Measurements from ENCODE around the gene SNAP47.

Gene SNAP47

DNA sequence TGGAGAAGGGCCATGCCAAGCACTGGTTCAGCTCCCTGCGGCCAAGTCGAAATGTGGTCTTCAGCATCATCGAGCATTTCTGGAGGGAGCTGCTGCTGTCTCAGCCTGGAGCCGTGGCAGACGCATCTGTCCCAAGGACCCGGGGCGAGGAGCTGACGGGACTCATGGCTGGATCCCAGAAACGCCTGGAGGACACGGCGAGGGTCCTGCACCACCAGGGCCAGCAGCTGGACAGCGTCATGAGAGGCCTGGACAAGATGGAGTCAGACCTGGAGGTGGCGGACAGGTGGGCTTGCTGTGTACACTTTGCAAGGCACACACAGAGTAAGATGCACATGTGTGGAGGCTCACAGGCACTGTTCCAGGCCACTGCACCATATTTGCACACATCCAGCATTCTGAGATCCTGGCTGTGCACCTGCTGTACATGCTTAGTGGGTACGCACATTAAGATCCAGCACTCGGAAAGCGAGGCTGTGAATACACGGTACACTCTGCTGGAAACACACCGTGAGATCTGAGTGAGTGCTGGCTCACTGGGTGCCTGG lies 12.8 kb downstream of the SNAP47 start:
- Histone ChIP-seq H3K9me3 (ENCODE audit: insufficient read depth, low read length) (no peaks in the 10 kb centered on the region), H3K4me3 (ENCODE audit: insufficient read depth, low read length, poor library complexity, severe bottlenecking) (no peak overlapping the region), H2AFZ (ENCODE audit: low read depth, low read length, severe bottlenecking) (no peak overlapping the region), H3K36me3 (ENCODE audit: low read length) (no peaks in the 10 kb centered on the region), H3K9me2 (replicated peaks; ENCODE audit: insufficient read depth, low read length) (no peaks in the 10 kb centered on the region), H3K4me2 (ENCODE audit: low read depth, low read length, poor library complexity, severe bottlenecking) (no peak overlapping the region), H3K9ac (ENCODE audit: low read length) (no peak overlapping the region), H3K27ac (ENCODE audit: low read depth, low read length) (no peak overlapping the region), H4K20me1 (ENCODE audit: low read depth, low read length) (no peaks in the 10 kb centered on the region), H3F3A (ENCODE audit: insufficient read depth) (no peaks in the 10 kb centered on the region), H3K27me3 (ENCODE audit: low read length) (no peaks in the 10 kb centered on the region), H3K79me2 (ENCODE audit: insufficient read depth, low read length) (peaks cover 17% of the 10 kb centered on the region)
- TF ChIP-seq EZH2phosphoT487 (conservative IDR thresholded peaks at IDR 0.05; ENCODE audit: low read length), result no peak
- TF ChIP-seq, protein P1, sequence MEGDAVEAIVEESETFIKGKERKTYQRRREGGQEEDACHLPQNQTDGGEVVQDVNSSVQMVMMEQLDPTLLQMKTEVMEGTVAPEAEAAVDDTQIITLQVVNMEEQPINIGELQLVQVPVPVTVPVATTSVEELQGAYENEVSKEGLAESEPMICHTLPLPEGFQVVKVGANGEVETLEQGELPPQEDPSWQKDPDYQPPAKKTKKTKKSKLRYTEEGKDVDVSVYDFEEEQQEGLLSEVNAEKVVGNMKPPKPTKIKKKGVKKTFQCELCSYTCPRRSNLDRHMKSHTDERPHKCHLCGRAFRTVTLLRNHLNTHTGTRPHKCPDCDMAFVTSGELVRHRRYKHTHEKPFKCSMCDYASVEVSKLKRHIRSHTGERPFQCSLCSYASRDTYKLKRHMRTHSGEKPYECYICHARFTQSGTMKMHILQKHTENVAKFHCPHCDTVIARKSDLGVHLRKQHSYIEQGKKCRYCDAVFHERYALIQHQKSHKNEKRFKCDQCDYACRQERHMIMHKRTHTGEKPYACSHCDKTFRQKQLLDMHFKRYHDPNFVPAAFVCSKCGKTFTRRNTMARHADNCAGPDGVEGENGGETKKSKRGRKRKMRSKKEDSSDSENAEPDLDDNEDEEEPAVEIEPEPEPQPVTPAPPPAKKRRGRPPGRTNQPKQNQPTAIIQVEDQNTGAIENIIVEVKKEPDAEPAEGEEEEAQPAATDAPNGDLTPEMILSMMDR (IDR thresholded peaks at IDR 0.05; ENCODE audit: insufficient read depth, low read length, poor library complexity, severe bottlenecking), result no peak

DNA sequence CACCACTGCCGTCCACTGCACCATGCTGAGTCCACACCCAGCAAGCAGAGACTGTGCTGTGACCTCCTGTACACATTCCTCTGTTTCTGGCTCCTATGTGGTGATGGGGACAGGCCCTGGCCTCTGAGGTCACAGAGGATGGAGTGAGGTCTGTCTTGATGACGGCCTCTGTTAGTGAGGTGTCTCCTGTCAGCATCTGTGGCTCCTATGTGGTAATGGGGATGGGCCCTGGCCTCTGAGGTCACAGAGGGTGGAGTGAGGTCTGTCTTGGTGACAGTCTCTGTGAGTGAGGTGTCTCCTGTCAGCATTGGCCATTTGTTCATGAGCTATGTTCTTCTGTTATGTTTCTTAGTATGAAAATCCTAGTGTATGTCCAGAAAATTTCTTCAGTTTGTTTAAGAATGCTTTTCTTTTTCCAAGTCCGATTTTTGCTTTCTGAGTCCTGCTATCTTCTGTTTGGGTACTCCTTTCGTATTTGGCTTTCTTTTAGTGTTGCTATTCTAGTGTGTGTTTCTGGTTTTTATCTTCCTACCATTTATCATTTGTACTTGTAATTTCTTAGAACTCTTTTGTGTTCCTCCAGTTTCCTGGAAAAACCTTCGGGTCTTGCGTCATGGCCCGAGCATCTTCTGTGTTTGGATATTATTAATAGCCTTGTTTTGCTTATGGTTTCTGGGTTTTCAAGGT lies 13.4 kb downstream of the SNAP47 start:
- no peak overlapping the region for H3K4me3 ChIP-seq (ENCODE audit: insufficient read depth, low read length, poor library complexity, severe bottlenecking)
- no peaks in the 10 kb centered on the region for H4K20me1 ChIP-seq (ENCODE audit: low read depth, low read length)
- H3K9ac ChIP-seq (ENCODE audit: low read length), result no peak overlapping the region
- no peaks in the 10 kb centered on the region for H3K27me3 ChIP-seq (ENCODE audit: low read length)
- no peak overlapping the region for H3K27ac ChIP-seq (ENCODE audit: low read depth, low read length)
- no peaks in the 10 kb centered on the region for H3K36me3 ChIP-seq (ENCODE audit: low read length)
- H3F3A ChIP-seq (ENCODE audit: insufficient read depth), result no peaks in the 10 kb centered on the region
- H3K4me2 ChIP-seq (ENCODE audit: low read depth, low read length, poor library complexity, severe bottlenecking), result no peak overlapping the region
- no peak overlapping the region for H2AFZ ChIP-seq (ENCODE audit: low read depth, low read length, severe bottlenecking)
- no peaks in the 10 kb centered on the region for H3K9me2 ChIP-seq (replicated peaks; ENCODE audit: insufficient read depth, low read length)
- H3K9me3 ChIP-seq (ENCODE audit: insufficient read depth, low read length), result no peaks in the 10 kb centered on the region
- H3K79me2 ChIP-seq (ENCODE audit: insufficient read depth, low read length), result peaks cover 14% of the 10 kb centered on the region
- TF ChIP-seq, protein P1 (IDR thresholded peaks at IDR 0.05; ENCODE audit: insufficient read depth, low read length, poor library complexity, severe bottlenecking), result no peak
- no peak for TF ChIP-seq EZH2phosphoT487 (conservative IDR thresholded peaks at IDR 0.05; ENCODE audit: low read length)

DNA sequence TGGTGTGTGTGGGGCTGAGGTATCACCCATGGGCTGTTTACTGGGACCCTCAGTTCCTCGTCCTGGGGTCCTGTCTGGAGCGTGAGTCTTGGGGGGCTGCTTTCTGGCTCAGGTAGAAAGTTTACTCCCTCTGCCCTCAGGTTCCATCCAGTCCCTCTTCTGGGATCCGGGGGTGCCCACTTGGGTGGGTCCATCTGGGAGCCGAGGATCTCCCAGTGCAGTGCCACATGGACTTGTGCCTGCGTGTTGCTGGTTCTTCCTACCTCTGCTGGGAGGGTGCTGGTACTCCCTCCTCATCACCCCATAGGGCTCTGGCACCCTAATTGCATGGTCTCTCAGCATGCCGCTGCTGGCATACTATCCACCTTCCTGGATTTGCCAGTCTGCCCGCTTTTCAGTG lies 14.0 kb downstream of the SNAP47 start:
- no peaks in the 10 kb centered on the region for H4K20me1 ChIP-seq (ENCODE audit: low read depth, low read length)
- H3K27ac ChIP-seq (ENCODE audit: low read depth, low read length), result no peak overlapping the region
- TF ChIP-seq EZH2phosphoT487 (conservative IDR thresholded peaks at IDR 0.05; ENCODE audit: low read length), result no peak
- TF ChIP-seq, protein P1 (IDR thresholded peaks at IDR 0.05; ENCODE audit: insufficient read depth, low read length, poor library complexity, severe bottlenecking), result no peak
- no peak overlapping the region for H2AFZ ChIP-seq (ENCODE audit: low read depth, low read length, severe bottlenecking)
- H3K36me3 ChIP-seq (ENCODE audit: low read length), result no peaks in the 10 kb centered on the region
- no peak overlapping the region for H3K4me3 ChIP-seq (ENCODE audit: insufficient read depth, low read length, poor library complexity, severe bottlenecking)
- no peak overlapping the region for H3K4me2 ChIP-seq (ENCODE audit: low read depth, low read length, poor library complexity, severe bottlenecking)
- no peaks in the 10 kb centered on the region for H3K27me3 ChIP-seq (ENCODE audit: low read length)
- H3K9me3 ChIP-seq (ENCODE audit: insufficient read depth, low read length), result no peaks in the 10 kb centered on the region
- no peak overlapping the region for H3K9ac ChIP-seq (ENCODE audit: low read length)
- H3K9me2 ChIP-seq (replicated peaks; ENCODE audit: insufficient read depth, low read length), result no peaks in the 10 kb centered on the region
- H3K79me2 ChIP-seq (ENCODE audit: insufficient read depth, low read length), result peaks cover 9% of the 10 kb centered on the region
- no peaks in the 10 kb centered on the region for H3F3A ChIP-seq (ENCODE audit: insufficient read depth)
